GM21528 (cell line): ENCODE results near the gene PLCG2.
"Not testable (repeated sequence)": the region's sequence is repeated elsewhere in the genome, so short reads cannot be mapped to it uniquely, and the experiment has no call there.

ENCODE experiments used
- ATAC-seq: cut with Tn5 transposase; IDR thresholded peaks from one replicate; pipeline ENCODE4 v1.9.1; 2021; ENCODE audit warnings: mild to moderate bottlenecking, moderate library complexity; ENCODE audit not compliant: unreplicated experiment, low FRiP score

PLCG2 gene

DNA sequence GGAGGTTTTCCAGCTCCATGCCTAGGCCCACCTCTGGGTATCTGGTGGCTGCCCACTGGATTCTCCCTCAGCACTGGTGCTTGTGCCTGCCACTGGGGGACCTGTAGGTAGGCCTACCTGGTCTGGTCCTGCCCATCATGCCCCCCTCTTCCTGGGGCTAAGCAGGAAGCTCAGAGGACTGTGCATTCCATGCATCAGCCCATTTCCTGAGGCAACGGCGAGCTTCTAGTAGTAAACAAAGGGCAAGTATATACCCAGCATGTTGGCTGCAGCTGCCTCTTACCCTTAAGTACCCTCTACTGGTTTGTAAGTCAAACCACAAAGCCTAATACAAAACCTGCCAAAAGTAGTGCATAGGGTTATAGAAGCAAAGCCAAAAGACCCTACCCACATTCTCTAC lies 194.6 kb downstream of the PLCG2 start:
- ATAC-seq = no peak

DNA sequence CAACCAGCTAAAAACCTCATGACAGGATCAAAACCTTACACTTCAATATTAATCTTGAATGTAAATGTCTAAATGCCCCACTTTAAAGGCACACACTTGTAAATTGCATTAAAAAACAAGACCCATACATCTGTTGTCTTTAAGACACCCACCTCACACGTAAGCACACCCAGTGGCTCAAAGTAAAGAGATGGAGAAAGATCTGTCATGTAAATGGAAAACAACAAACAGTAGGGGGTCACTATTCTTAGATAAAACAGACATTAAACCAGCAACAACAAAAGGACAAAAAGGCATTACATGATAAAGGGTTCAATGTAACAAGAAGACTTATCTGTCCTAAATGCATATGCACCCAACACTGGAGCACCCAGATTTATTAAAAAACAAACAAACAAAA lies 196.5 kb downstream of the PLCG2 start:
- ATAC-seq = no peak

DNA sequence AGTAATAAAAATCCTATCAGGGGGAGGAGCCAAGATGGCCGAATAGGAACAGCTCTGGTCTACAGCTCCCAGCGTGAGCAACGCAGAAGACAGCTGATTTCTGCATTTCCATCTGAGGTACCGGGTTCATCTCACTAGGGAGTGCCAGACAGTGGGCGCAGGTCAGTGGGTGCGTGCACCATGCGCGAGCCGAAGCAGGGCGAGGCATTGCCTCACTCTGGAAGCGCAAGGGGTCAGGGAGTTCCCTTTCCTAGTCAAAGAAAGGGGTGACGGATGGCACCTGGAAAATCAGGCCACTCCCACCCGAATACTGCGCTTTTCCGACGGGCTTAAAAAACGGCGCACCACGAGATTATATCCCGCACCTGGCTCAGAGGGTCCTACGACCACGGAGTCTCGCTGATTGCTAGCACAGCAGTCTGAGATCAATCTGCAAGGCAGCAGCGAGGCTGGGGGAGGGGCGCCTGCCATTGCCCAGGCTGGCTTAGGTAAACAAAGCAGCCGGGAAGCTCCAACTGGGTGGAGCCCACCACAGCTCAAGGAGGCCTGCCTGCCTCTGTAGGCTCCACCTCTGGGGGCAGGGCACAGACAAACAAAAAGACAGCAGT lies 198.3 kb downstream of the PLCG2 start:
- ATAC-seq = not testable (repeated sequence)

DNA sequence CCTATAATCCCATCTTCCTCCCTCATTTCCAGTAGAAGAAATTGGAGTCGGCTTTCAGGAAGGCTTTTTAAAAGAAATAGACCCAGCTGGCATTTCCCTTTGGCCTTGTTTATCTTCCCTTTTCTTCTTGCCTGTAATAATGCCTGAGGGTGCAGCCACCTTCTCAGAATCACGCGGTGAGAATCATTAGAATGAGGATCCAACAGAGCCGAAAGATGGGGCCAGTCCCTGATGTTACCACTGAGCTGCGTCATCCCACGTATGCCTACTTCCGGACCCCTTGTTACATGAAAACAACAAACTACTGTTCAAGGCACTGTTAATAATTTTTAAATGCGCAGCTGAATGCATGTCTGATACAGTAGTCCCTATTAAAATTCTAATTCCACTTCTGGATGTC lies 208.0 kb downstream of the PLCG2 start:
- ATAC-seq = no peak

DNA sequence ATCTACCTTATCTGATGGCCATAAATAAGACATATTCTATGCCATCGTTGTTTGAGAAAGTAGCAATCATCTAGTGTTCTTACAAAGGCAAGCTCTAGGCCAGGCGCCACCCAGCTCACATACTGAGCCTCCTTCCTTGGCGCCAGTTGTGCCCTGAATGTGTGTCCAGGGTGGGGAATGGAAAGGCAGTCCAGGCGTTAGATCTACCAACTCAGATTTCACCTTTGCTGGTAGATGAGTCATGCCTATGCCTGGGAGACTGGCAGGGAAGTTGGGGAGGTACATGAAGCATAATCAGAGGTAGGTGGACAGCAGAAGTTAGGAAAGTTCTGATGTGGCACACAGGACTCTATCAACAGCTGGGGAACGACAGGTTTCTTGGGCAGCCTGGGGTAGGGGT lies 208.6 kb downstream of the PLCG2 start:
- no peak for ATAC-seq

DNA sequence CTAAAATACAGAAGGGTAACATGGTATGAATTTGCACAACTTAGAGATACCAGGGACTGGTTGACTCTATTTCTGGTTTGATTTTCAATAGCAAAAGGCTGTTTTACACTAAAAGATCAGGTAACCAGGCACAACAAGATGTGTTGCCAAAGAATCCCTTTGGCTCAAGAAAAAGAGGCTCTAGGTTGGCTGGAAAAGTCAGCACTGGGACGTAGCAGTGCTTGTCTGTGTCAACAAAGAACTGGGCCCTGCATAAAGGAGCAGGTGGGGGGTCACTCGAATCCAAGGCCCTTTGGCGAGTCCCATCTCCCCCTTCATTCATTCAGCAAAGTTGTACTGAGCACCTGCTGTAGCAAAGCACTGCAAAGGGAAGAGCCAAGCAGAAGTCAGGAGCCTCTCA lies 213.8 kb downstream of the PLCG2 start:
- ATAC-seq = no peak

DNA sequence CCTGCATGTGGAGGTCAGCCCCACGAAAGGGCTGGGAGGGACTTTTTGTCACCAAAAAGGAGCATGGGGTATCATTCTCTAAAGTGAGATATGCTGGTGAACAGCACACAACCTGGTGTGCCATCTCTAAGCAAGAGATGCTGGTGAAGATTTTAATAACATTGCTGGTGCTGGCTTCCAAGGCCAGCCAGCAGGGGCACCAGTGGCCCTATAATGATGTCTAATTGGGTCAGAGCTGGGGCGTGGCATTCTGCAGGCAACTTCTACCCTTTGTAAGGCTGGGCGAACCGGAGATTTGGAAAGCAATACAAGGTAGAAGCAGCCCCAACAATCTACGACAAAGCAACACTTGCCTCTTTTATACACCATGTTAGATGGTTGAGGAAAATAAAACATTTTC lies 215.4 kb downstream of the PLCG2 start:
- no peak for ATAC-seq

DNA sequence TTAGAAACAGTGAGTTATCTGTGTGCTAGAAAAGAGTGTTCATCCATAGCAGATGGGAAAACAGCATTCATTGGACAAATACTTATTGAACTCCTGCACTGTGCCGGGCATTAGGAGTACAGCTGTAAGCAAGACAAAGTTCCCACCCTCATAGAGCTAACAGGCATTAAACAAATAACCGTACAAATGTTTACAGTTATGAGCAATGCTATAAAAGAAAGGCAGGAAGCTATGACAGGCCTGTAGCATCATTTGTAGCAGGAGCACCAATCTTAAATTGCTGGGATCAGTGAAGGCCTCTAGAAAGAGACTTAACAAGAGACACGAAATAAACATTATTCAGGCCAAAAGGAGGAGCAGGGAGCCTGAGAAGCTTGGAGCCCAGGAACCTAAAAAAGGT lies 216.6 kb downstream of the PLCG2 start:
- no peak for ATAC-seq

DNA sequence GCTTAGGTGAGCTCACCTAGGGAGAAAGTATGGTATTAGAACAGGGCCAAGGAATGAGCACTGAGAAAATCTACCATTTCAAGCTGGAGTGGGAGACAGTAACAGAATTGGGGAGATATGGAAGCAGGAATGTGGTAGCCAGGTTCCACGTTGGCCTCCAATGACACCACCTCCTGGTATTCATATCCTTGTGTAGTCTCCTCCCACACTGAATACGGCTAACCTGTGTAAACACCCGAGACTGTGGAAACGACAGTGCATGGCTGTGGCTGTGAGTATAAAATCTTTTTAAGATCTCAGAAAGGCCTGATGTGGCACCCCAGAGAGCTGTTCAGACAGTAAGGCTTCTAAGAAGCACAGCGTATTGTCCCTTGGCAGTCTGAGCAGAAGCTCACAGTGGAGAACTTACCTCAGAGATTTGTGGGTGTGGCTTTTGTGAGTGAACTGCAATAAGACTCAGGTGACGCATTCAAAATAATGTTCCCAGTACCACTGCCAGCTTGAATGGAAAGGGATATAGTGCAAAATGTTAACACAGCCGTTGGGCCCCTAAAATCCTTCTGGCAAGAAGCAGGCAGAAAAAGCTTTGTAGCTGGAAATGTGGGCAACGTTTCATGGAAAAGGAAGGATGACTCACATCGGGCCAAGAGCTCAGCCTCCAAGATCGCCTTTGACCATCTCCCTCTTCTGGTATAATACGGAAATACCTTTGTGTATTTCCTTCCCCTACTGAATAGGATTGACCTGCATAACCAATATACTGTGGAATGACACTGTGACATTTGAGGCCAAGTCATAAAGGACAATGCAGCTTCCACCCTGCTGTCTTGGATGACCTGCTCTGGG lies 217.8 kb downstream of the PLCG2 start:
- ATAC-seq = no peak

DNA sequence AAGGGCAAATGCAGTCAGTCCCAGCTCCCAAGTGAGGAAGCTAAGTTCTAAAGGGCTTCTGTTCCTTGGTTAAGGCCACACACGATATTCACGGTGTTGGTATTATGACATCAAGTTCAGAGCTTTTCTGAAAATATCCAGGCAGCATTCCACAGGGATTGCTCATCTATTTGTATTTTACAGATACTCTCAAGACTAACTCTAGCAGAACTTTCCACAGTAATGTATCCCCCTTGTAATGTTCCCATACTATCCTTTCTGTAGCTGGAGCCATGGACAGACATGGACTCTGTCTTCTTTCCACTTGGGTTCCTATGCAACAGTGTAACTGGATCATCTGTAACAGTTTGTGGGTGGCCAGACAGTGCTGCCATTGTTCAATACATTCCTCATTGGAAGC lies 218.6 kb downstream of the PLCG2 start:
- no peak for ATAC-seq

DNA sequence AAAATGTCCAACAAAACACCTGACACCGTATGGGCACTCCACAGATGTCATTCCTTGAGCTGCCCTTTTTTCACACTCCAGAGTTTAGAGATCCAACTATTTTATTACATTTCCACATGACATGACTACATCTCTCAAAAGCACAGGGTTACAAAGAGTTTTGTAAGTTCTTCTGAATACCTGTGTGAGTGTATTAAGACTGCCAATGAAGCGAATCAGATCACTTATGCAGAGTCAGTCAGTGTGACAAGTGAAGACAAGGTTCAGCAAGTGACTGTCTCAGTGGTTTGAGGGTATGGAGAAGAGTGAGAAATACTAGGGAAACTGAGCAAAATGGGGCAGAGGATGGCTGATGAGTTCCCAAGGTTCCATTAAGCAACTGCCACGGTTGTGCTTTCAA lies 223.7 kb downstream of the PLCG2 start:
- no peak for ATAC-seq

DNA sequence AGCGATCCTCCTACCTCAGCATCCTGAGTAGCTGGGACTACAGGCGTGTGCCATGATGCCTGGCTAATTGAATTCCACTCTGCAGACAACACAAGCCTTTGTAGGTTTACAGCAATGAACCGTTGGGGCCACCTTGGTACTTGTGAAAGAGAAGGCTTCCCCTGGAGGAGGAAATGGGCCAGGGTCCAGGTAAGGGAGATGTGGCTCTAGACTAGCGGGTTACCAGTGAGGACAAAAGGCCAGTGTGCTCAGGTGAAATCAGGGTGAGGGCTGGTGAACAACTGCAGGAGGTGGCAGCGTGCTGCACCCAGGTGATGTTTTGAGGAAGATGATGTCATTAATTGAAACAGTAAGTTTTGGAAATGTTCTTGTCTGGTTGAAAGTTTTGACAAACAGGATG lies 225.5 kb downstream of the PLCG2 start:
- no peak for ATAC-seq

DNA sequence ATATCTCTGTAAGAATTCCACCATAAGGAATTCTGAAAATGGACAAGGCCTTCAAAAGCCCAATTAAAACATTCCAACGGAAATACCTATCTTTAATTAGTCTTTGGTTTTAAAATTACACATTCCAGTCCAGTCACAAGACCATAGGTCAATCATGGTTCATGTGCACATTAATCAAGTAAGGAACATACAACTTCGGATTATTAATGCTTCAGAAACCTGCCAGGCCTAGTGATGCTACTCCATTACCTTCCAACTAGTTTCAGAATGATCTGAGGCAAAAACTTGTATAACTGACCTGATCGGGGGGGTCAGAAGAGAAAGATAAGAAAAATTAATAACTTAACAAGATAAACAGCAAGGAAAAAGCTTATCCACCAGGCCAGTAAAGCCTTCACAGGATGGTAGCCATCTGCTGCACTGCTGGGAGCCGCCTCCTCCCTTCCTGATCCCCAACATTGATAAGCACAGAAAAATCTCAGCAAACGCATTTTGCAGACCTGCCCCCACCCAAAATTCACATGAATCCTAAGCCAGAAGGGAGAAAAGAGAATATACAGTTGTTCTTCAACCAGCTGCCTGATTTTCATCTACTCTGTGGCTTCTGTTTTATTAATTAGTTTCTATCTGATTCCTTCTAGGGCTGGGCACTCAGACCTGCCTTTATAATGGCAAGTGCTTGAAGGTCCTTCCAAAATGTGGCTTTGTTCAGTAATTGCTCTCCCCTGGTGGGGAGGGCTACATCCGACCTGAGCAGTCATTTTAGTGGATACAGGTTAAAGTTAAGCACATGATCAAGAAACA lies 226.1 kb downstream of the PLCG2 start:
- no peak for ATAC-seq

DNA sequence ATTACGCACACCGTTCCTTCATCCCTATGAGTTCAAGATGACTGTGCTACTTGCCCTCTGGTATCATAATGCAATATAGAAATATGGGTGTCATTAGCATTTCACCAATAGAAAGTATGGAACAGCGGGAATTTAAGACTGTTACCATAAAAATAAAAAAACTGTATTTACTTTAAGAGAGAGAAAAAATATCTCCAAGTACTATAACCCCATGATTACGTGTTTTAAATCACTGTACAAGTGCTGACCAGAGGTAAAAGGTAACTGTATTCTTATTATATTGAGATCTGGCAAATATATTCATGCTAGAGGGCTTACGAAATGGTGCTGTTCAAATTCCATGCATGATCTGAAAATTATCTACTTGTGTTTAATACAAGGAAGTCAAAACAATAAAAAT lies 226.9 kb downstream of the PLCG2 start:
- no peak for ATAC-seq

DNA sequence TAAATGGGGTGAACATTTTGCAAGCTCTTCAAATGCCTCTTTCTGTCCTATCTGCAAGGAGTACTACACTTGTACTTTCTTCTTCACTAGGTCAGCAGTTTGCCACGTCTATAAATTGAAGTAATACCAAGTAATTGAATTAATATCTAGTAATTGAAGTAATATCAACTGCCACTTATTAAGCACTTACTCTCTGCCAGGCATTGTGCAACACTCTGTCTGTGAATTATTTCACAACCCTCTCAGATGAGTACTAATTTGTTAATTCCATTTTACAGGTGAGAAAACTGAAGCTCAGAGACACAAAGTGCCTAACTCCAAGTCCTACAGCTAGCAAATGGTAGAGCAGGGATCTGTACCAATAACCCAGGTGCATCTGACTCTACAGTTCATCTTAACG lies 228.1 kb downstream of the PLCG2 start:
- ATAC-seq = no peak

DNA sequence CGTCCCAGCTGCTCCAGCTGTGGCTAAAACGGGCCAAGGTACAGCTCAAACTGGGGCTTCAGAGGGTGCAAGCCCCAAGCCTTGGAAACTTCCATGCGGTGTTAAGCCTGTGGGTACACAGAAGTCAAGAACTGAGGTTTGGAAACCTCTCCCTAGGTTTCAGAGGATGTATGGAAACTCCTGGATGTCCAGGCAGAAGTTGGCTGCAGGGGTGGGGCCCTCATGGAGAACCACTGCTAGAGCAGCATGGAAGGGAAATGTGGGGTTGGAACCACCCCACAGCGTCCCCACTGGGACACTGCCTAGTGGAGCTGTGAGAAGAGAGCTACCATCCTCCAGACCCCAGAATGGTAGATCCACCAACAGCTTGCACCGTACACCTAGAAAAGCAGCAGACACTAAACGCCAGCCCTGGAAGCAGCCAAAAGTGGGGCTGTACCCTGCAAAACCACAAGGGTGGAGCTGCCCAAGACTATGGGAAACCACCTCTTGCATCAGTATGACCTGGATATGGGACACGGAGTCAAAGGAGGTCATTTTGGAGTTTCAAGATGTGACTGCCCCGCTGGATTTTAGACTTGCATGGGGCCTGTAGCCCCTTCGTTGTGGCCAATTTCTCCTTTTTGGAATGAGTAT lies 230.0 kb downstream of the PLCG2 start:
- ATAC-seq = no peak

DNA sequence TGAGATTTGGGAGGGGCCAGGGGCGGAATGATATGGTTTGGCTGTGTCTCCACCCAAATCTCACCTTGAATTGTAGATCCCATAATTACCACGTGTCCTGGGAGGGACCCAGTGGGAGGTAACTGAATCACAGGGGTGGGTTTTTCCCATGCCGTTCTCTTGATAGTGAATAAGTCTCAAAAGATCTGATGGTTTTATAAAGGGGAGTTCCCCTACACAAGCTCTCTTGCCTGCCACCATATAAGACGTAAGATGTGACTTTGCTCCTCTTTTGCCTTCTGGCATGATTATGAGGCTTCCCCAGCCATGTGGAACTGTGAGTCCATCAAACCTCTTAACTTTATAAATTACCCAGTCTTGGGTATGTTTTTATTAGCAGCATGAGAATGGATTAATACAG lies 230.7 kb downstream of the PLCG2 start:
- not testable (repeated sequence) for ATAC-seq

DNA sequence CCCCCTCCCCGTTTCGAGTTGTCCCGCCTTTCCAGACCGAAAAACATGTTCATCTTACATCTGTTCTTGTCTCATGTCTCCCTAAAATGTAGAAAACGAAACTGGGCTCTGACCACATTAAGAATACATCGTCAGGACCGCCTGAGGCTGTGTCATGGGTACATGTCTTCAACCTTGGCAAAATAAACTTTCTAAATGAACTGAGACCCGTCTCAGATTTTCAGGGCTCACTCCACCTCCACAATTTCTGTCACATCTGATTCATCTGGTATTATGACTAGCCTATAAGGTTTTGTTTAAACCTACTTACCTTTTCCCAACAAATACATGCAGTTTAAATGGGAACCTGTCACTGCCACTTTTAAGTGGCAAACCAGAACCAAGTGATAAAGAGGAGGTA lies 231.6 kb downstream of the PLCG2 start:
- ATAC-seq = no peak

DNA sequence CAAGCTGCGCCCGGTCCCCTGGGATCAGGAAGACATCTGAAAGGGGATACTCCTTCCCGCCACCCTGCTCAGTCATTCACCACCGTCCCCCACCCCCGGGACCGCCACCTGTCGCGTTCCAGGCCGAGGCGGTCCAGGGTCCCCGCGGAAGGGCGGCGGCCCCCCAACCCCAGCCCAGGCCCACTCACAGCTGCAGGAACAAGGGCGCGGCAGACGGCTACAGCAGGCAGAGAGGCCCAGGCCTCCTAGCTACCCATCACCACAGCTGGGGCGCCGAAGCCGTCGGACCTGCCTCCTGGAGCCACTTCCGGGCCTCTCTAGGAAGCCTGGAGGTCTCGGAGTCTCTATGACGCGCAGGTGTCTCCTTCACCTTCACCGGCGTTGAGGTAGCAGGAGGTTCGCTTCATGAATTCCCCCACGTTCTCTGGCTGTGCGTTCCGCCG lies 232.1 kb downstream of the PLCG2 start, which contains the start of gene SDR42E1:
Gene SDR42E1 (minus strand): TSS at position 272 of the 443 bp plus-strand sequence. CDS start 10,612 bp downstream, outside the sequence.
- ATAC-seq = peak; percentile 97
